NB4 (cell line): ENCODE results near the gene ANKFN1.

ENCODE experiments used
- DNase-seq: peaks from one replicate; pipeline ENCODE4 v3.0.0; 2010; ENCODE audit warnings: low read depth
- H3K4me3 ChIP-seq: one replicate; pipeline ENCODE4 v1.5.1; 2011; ENCODE audit warnings: mild to moderate bottlenecking, low read depth, low read length, moderate library complexity
- MYC ChIP-seq: IDR thresholded peaks from 2 replicates; pipeline ENCODE4 v1.6.1; 2011; ENCODE audit warnings: low read depth, low read length
- POLR2A ChIP-seq: IDR thresholded peaks from 2 replicates; pipeline ENCODE4 v1.6.1; 2011; ENCODE audit warnings: mild to moderate bottlenecking; ENCODE audit not compliant: insufficient read length; ENCODE audit errors: extremely low read depth
- TF ChIP-seq, protein P1 (sequence below): IDR thresholded peaks from one replicate; pipeline ENCODE4 v1.5.1; 2012; ENCODE audit warnings: low read depth, low read length
- TF ChIP-seq, protein P2 (sequence below): IDR thresholded peaks from 2 replicates; pipeline ENCODE4 v1.6.1; 2011; ENCODE audit warnings: low read depth, low read length

ANKFN1 gene

DNA sequence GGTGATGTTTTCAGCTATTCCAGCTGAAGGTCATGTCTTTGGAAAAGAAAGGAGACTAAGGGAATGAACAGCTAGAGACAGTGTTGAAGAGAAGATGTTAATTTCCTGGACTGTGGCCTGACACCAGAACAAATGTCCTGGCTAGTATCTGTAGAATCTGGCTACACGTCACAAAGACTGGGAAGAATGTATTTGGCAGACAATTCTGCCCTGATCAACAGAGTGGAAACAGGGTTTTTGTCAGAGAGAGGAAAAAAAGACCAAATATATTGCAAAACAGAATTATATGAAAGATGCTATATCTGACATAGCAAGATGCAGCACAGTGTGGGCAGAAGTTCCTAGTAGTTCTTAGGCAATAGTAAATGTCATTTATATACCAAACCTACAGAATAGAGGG lies 17.0 kb upstream of the ANKFN1 start:
- no peak for DNase-seq
- TF ChIP-seq, protein P1, sequence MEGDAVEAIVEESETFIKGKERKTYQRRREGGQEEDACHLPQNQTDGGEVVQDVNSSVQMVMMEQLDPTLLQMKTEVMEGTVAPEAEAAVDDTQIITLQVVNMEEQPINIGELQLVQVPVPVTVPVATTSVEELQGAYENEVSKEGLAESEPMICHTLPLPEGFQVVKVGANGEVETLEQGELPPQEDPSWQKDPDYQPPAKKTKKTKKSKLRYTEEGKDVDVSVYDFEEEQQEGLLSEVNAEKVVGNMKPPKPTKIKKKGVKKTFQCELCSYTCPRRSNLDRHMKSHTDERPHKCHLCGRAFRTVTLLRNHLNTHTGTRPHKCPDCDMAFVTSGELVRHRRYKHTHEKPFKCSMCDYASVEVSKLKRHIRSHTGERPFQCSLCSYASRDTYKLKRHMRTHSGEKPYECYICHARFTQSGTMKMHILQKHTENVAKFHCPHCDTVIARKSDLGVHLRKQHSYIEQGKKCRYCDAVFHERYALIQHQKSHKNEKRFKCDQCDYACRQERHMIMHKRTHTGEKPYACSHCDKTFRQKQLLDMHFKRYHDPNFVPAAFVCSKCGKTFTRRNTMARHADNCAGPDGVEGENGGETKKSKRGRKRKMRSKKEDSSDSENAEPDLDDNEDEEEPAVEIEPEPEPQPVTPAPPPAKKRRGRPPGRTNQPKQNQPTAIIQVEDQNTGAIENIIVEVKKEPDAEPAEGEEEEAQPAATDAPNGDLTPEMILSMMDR: no peak
- TF ChIP-seq POLR2A: no peak
- TF ChIP-seq, protein P2, sequence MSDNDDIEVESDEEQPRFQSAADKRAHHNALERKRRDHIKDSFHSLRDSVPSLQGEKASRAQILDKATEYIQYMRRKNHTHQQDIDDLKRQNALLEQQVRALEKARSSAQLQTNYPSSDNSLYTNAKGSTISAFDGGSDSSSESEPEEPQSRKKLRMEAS: no peak
- TF ChIP-seq MYC: no peak
- no peak overlapping the region for H3K4me3 ChIP-seq

GRCh38 chr17:56141046-56141839 lies 12.0 kb upstream of the ANKFN1 start:
- TF ChIP-seq, protein P1: no peak
- no peak for TF ChIP-seq POLR2A
- TF ChIP-seq, protein P2: no peak
- no peak for TF ChIP-seq MYC
- DNase-seq: no peak

DNA sequence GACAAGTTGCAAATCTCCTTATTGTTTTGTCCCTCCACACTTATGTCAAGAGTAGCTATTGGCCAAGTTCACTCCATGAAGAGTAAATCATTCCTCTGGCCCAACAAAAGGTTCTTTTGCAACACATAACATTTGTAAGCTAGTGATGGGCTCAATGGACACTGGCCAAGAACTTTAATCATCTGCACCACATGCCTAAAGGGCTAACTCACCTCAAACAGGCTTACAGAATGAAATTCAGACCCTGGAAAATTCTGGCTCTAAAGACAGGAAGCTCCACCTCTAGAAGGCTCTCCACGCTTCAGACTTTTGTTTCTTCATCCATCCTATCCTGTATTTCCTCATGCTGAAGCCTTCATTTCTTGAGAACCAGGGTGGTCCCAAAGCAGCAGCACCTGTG lies 10.9 kb upstream of the ANKFN1 start:
- TF ChIP-seq POLR2A (no peak), MYC (no peak)
- TF ChIP-seq, protein P2: no peak
- TF ChIP-seq, protein P1: no peak
- DNase-seq: no peak
- no peak overlapping the region for H3K4me3 ChIP-seq

More at GRCh38 chr17:56141046-56141839, 12.0 kb upstream of the ANKFN1 start:
- no peak overlapping the region for H3K4me3 ChIP-seq

DNA sequence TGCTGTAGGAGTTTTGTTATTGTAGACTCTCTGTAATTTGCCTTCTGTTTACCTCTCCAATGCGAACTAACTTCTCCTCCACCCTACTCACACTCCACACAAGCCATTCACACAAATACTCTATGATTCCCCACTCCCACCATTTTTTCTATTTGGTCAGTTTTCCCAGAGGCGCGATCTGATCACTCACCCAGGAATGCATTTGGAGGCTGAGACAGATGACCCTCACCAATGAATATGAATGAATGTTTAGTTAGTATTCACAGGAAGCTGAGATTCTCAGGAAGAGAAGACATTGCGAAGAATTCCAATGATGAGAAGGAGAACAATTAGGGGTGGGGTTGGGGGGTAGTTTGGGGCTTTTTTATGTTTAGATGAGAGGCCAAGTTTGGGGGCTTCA lies 10.5 kb upstream of the ANKFN1 start:
- no peak for DNase-seq
- TF ChIP-seq, protein P1: no peak
- TF ChIP-seq, protein P2: no peak
- TF ChIP-seq MYC: no peak
- TF ChIP-seq POLR2A: no peak
- no peak overlapping the region for H3K4me3 ChIP-seq

- no peak overlapping the region for H3K4me3 ChIP-seq
- TF ChIP-seq POLR2A: no peak
- no peak for DNase-seq
These were observed 9.1 kb upstream of the ANKFN1 start for GRCh38 chr17:56144223-56144622.

DNA sequence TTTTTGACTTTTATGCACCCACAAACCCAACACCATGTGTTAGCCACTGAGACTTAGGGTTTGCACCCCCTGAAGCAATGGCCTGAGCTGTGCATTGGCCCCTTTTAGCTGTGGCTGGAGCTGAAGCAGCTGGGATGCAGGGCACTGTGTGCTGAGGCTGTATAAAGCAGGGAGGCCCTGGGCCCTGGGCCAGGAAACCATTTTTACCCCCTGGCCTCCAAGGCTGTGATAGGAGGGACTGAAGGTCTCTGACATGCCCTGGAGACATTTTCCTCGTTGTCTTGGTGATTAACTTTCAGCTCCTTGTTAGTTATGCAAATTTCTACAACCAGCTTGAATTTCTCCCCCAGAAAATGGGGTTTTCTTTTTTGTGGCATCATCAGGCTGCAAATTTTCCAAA lies 6.7 kb upstream of the ANKFN1 start:
- TF ChIP-seq MYC: no peak
- no peak for TF ChIP-seq POLR2A
- TF ChIP-seq, protein P2: no peak
- TF ChIP-seq, protein P1: no peak
- no peak overlapping the region for H3K4me3 ChIP-seq
- no peak for DNase-seq
